MCF 10A (cell line): ENCODE data around the gene THADA. TPM values are rescaled to one million over a fixed set of nuclear protein-coding genes. Genes with fewer than 3 reads are reported as not detected.

Experiments used
- BruUV-seq: library from RNA; stranded (reverse); fragments of 400-500 nt; replicated peaks from 2 replicates; lab custom pipeline; 2021; lab: Mats Ljungman, UMichigan
- CTCF ChIA-PET: fragments of 300-600 bp; sonication (Branson Sonifier 250); formaldehyde crosslinking; extraction: SDS; loops from one replicate; lab custom pipeline; 2021; ENCODE audit warnings: antibody characterized with exemption, inconsistent platforms; lab: Yijun Ruan, JAX
- POLR2A ChIA-PET: fragments of 300-600, 350-650 bp; sonication (Branson Sonifier 250); formaldehyde crosslinking; extraction: SDS; loops from one replicate; lab custom pipeline; 2020; ENCODE audit warnings: antibody characterized with exemption, inconsistent platforms; lab: Yijun Ruan, JAX
- DNase-seq: peaks from one replicate; pipeline ENCODE4 v3.0.0-alpha.2; 2018; ENCODE audit not compliant: unreplicated experiment
- H3K27ac Mint-ChIP-seq: one replicate; pipeline ENCODE4 v1.8.0; 2022; ENCODE audit warnings: mild to moderate bottlenecking, low read depth, mixed read lengths; ENCODE audit not compliant: unreplicated experiment
- H3K27me3 Mint-ChIP-seq: one replicate; pipeline ENCODE4 v1.8.0; 2022; ENCODE audit warnings: mixed read lengths; ENCODE audit not compliant: insufficient read depth, unreplicated experiment
- H3K36me3 Mint-ChIP-seq: one replicate; pipeline ENCODE4 v1.8.0; 2022; ENCODE audit warnings: mild to moderate bottlenecking, moderate library complexity, mixed read lengths; ENCODE audit not compliant: insufficient read depth, unreplicated experiment
- H3K4me1 Mint-ChIP-seq: one replicate; pipeline ENCODE4 v1.8.0; 2022; ENCODE audit warnings: mixed read lengths; ENCODE audit not compliant: insufficient read depth, unreplicated experiment
- H3K4me3 Mint-ChIP-seq: one replicate; pipeline ENCODE4 v1.8.0; 2022; ENCODE audit warnings: mild to moderate bottlenecking, moderate library complexity, mixed read lengths; ENCODE audit not compliant: unreplicated experiment
- H3K9me3 Mint-ChIP-seq: one replicate; pipeline ENCODE4 v1.8.0; 2022; ENCODE audit warnings: mixed read lengths; ENCODE audit not compliant: unreplicated experiment
- intact Hi-C: fragments of 100-400 bp; cut with micrococcal nuclease; formaldehyde crosslinking; loops from 2 replicates; pipeline ENCODE4 v1.14.1; 2022
- total RNA-seq: library from RNA; stranded (reverse); gene quantifications from 2 replicates; pipeline ENCODE4 v1.2.3, GENCODE V29; 2022
- TF ChIP-seq, protein P1 (sequence below): fragments of 200-600 bp; IDR thresholded peaks from one replicate; pipeline ENCODE4 v1.8.0; 2022; ENCODE audit warnings: antibody characterized with exemption, mild to moderate bottlenecking; ENCODE audit not compliant: unreplicated experiment

The THADA gene
- total RNA-seq, 1 experiment from 2014 or later: 49.8 TPM

DNA sequence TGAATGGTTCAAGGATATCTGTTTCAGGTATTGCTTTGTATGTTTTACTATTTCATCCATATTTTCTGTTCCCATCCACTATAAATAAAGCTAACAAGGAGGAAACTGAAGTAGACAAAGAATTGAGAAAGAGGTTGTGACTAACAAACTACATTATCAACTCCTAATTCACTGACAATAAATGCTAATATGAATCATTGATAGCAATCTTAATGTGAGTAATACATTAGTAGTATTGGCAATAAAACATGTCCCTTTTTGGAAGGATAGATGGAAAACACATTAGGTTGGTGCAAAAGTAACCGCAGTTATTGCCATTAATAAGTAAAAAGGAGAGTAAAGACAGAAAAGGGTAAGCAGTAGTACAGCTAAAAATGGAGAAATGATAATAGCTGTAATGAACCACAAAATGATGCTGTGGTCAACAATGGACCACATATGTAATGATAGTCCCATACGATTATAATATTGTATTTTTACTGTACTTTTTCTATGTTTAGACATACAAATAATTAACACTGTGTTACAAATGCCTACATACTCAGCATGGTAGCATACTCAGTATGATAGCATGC, 104.7 kb downstream of the THADA start:
- CTCF ChIA-PET: interaction anchor here (0.6 to 1.0 kb wide), 2 partner anchors 190 to 697 kb away, joined by 3 read pairs; no protein-coding TSS in a partner anchor
- no peak for DNase-seq
- H3K36me3 Mint-ChIP-seq: peaks cover 6% of the 10 kb centered on the region

DNA sequence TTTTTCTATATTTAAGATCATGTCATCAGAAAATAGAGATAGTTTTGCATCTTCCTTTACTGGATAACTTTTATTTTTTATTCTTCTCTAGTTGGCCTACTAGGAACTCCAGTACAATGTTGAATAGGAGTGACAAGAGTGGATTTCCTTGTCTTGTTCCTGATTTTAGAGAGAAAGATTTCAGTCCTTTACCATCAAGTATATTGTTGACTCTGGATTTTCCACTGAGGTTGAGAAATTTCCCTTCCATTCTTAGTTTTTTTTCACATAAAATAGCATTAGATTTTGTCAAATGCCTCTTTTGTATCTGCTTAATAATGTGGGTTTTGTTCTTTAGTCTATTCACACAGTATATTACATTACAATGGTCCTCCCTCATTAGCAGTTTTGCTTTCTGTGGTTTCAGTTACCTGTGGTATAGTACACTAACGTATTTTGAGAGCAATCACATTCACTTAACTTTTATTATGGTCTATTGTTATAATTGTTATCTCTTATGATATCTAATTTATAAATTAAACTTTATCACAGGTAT, 105.5 kb downstream of the THADA start:
- Mint-ChIP-seq H3K4me1 (peaks cover 28% of the 10 kb centered on the region), H3K27me3 (no peaks in the 10 kb centered on the region), H3K9me3 (no peaks in the 10 kb centered on the region), H3K4me3 (no peak overlapping the region), H3K27ac (peak overlapping the region; percentile 68), H3K36me3 (peaks cover 6% of the 10 kb centered on the region)
- BruUV-seq: no TSS peak
- POLR2A ChIA-PET: interaction anchor here (1.2 to 7.7 kb wide), 2 partner anchors 20 to 49 kb away, joined by 3 to 50 read pairs; no protein-coding TSS in a partner anchor
- intact Hi-C loops: no loop called here
- no peak for DNase-seq
- CTCF ChIA-PET: interaction anchor here (0.6 to 1.3 kb wide), 4 partner anchors 15 to 655 kb away, joined by 3 to 7 read pairs (median 3); no protein-coding TSS in a partner anchor
- TF ChIP-seq, protein P1, sequence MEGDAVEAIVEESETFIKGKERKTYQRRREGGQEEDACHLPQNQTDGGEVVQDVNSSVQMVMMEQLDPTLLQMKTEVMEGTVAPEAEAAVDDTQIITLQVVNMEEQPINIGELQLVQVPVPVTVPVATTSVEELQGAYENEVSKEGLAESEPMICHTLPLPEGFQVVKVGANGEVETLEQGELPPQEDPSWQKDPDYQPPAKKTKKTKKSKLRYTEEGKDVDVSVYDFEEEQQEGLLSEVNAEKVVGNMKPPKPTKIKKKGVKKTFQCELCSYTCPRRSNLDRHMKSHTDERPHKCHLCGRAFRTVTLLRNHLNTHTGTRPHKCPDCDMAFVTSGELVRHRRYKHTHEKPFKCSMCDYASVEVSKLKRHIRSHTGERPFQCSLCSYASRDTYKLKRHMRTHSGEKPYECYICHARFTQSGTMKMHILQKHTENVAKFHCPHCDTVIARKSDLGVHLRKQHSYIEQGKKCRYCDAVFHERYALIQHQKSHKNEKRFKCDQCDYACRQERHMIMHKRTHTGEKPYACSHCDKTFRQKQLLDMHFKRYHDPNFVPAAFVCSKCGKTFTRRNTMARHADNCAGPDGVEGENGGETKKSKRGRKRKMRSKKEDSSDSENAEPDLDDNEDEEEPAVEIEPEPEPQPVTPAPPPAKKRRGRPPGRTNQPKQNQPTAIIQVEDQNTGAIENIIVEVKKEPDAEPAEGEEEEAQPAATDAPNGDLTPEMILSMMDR: no peak

More for the DNA sequence above, 104.7 kb downstream of the THADA start:
- TF ChIP-seq, protein P1: no peak
- no TSS peak for BruUV-seq
- Mint-ChIP-seq H3K9me3 (no peaks in the 10 kb centered on the region), H3K27me3 (no peaks in the 10 kb centered on the region), H3K4me3 (no peak overlapping the region), H3K27ac (peak overlapping the region; percentile 68), H3K4me1 (peaks cover 35% of the 10 kb centered on the region)
- POLR2A ChIA-PET: interaction anchor here (0.7 to 7.7 kb wide), 4 partner anchors 10 to 264 kb away, joined by 3 to 50 read pairs (median 4); no protein-coding TSS in a partner anchor
- intact Hi-C loops: no loop called here

DNA sequence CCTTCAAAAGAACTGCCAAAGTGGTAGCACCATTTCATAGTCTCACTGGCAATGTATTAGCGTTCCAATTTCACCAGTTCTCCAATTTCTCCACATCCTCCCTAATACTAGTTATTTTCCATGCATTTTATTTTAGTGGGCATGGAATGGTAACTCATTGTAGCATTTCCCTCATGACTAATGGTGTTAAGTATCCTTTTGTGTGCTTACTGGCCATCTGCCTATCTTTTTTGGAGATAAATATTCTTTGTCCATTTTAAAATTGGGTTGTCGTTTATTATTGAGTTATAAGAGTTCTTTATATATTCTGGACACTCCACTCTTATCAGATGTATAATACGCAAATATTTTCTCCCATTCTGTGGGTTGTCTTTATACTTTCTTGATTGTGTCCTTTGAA, 107.1 kb downstream of the THADA start:
- ChIA-PET CTCF (interaction anchor here (0.5 to 1.6 kb wide), 6 partner anchors 16 to 661 kb away, joined by 3 to 7 read pairs (median 3); no protein-coding TSS in a partner anchor), POLR2A (interaction anchor here (7.7 kb wide), 1 partner anchor 51 kb away, joined by 50 read pairs; no protein-coding TSS in a partner anchor)
- no TSS peak for BruUV-seq
- no peak overlapping the region for H3K27ac Mint-ChIP-seq
- no peaks in the 10 kb centered on the region for H3K27me3 Mint-ChIP-seq
- peaks cover 22% of the 10 kb centered on the region for H3K4me1 Mint-ChIP-seq
- TF ChIP-seq, protein P1: no peak
- intact Hi-C loops: loop anchor here (10.0 kb wide), 1 partner anchor 514 kb away; no protein-coding TSS in a partner anchor
- H3K36me3 Mint-ChIP-seq: peaks cover 6% of the 10 kb centered on the region
- no peaks in the 10 kb centered on the region for H3K9me3 Mint-ChIP-seq
- DNase-seq: no peak
- H3K4me3 Mint-ChIP-seq: no peak overlapping the region

DNA sequence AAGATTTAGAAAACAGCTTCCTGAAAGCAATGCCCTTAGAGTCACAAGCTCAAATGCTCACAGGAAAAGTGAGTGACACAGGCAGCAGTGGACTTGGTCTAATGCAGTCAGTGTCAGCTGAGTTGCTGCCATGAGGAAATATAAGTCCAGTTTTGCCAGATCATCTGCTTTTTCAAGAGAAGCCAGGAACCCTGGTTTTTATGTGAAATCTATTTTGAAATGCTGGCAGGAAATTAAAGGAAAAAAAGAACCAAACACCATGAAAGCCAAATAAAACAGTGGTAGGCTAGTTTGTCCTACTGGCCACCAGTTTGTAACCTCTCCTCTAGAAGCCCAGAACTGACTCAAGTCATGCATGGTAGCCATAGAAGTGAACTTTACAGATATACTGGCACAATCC, 109.2 kb downstream of the THADA start:
- Mint-ChIP-seq H3K9me3 (no peaks in the 10 kb centered on the region), H3K36me3 (peaks cover 9% of the 10 kb centered on the region), H3K27me3 (no peaks in the 10 kb centered on the region), H3K4me1 (peaks cover 39% of the 10 kb centered on the region), H3K4me3 (no peak overlapping the region), H3K27ac (peak overlapping the region; percentile 90)
- DNase-seq: peak; percentile 15
- TF ChIP-seq, protein P1: no peak
- CTCF ChIA-PET: interaction anchor here (1.0 to 4.2 kb wide), 7 partner anchors 55 to 658 kb away, joined by 3 to 56 read pairs (median 15); partner anchors contain the start of gene ZFP36L2
- BruUV-seq: no TSS peak
- POLR2A ChIA-PET: interaction anchor here (1.2 to 4.2 kb wide), 5 partner anchors 53 to 543 kb away, joined by 3 to 89 read pairs (median 43); partner anchors contain the start of gene ZFP36L2
- intact Hi-C loops: loop anchor here (10.0 kb wide), 1 partner anchor 512 kb away; no protein-coding TSS in a partner anchor
